Measurements from ENCODE around the gene TMEM39A. TPM values are rescaled to one million over a fixed set of nuclear protein-coding genes. Genes with fewer than 3 reads are reported as not detected.

The TMEM39A gene
- total RNA-seq, 1 experiment from 2014 or later: 40.2 TPM

- no peak for TF ChIP-seq REST (IDR thresholded peaks at IDR 0.05; ENCODE audit: low read depth)
Measured at GRCh38 chr3:119468041-119468440, 4.6 kb upstream of the TMEM39A start (continued).

- no peaks in the 10 kb centered on the region for H4K20me1 ChIP-seq (ENCODE audit: insufficient read depth)
- no TSS peak for BruUV-seq (replicated peaks)
- ATAC-seq (no peak), DNase-seq (ENCODE audit: low read depth, low spot score) (no peak)
- intact Hi-C loops (cut with micrococcal nuclease): no loop called here
- H3K4me2 ChIP-seq (ENCODE audit: low read length): no peak overlapping the region
- POLR2A ChIA-PET: interaction anchor here (0.8 kb wide), 1 partner anchor 41 kb away, joined by 3 read pairs; the partner anchor contains the start of gene TIMMDC1
- TF ChIP-seq POLR2A (IDR thresholded peaks at IDR 0.05; ENCODE audit: borderline replicate concordance, extremely low read depth, insufficient read depth, insufficient read length): no peak
- TF ChIP-seq YY1 (IDR thresholded peaks at IDR 0.05; ENCODE audit: extremely low read depth, insufficient replicate concordance, low read depth, low read length): no peak
- no peak for TF ChIP-seq ZFX (IDR thresholded peaks at IDR 0.05)
- TF ChIP-seq REST (IDR thresholded peaks at IDR 0.05; ENCODE audit: low read depth): no peak
- no peak for TF ChIP-seq RAD21 (IDR thresholded peaks at IDR 0.05; ENCODE audit: low read depth)
- TF ChIP-seq EGR1 (IDR thresholded peaks at IDR 0.05; ENCODE audit: low read depth): no peak
- TF ChIP-seq JUND (IDR thresholded peaks at IDR 0.05): no peak
- TF ChIP-seq SIN3A (IDR thresholded peaks at IDR 0.05; ENCODE audit: low read depth): no peak
- TF ChIP-seq ELF1 (IDR thresholded peaks at IDR 0.05; ENCODE audit: borderline replicate concordance, low read depth): no peak
- no peak for TF ChIP-seq SRF (IDR thresholded peaks at IDR 0.05; ENCODE audit: low read depth)
- no peak for TF ChIP-seq ZNF274 (IDR thresholded peaks at IDR 0.05; ENCODE audit: low read depth, low read length)
- TF ChIP-seq CBX3 (IDR thresholded peaks at IDR 0.05; ENCODE audit: low read depth): no peak
- TF ChIP-seq EZH2 (IDR thresholded peaks at IDR 0.05): no peak
- TF ChIP-seq EZH2phosphoT487 (IDR thresholded peaks at IDR 0.05; ENCODE audit: borderline replicate concordance): no peak
- H3K36me3 ChIP-seq (ENCODE audit: control insufficient read depth in 1 of 2, insufficient read depth in 2 of 2, low read length in 2 of 2): peaks cover 34 to 57% of the 10 kb centered on the region in 2 experiments
- no peaks in the 10 kb centered on the region for H3K9me2 ChIP-seq (ENCODE audit: insufficient read depth)
- H3K9ac ChIP-seq (ENCODE audit: low read length): no peak overlapping the region
- RAD21 ChIA-PET (ENCODE audit: low non-redundant PET in 1 of 2, low total read pairs in 2 of 2, uncharacterized antibody in 2 of 2, unreplicated experiment in 2 of 2): no interaction called here
- peaks cover 4 to 5% of the 10 kb centered on the region in 2 experiments; a peak in 3 of 4 replicates for H3K4me1 ChIP-seq (ENCODE audit: control insufficient read depth in 1 of 2, insufficient read depth in 2 of 2, low read length in 2 of 2)
- H2AFZ ChIP-seq (ENCODE audit: low read depth, low read length, poor library complexity, severe bottlenecking): no peak overlapping the region
- H3K79me2 ChIP-seq (ENCODE audit: insufficient read depth, low read length): peaks cover 64% of the 10 kb centered on the region
- H3K27me3 ChIP-seq (ENCODE audit: insufficient read depth, low read length): no peaks in the 10 kb centered on the region
- no peak overlapping the region for H3K27ac ChIP-seq (ENCODE audit: low read depth, low read length)
- H3K4me3 ChIP-seq (replicated peaks in 1 of 2; ENCODE audit: low read depth in 1 of 2, low read length in 2 of 2): no peak overlapping the region
- H3K9me3 ChIP-seq (ENCODE audit: control insufficient read depth in 1 of 2, insufficient read depth in 1 of 2, low read depth in 1 of 2, low read length in 2 of 2): no peaks in the 10 kb centered on the region
- CTCF ChIA-PET: no interaction called here
Measured at GRCh38 chr3:119457246-119457645, 6.2 kb downstream of the TMEM39A start.
